HepG2 (cell line): ENCODE measurements around the gene SOBP. TPM values are rescaled to one million over a fixed set of nuclear protein-coding genes. Genes with fewer than 3 reads are reported as not detected.
A peak's percentile ranks its signal among the peaks of the same experiment; 100 is the strongest.

ENCODE experiments used
- CBX2 ChIP-seq, 2 experiments: fragments of 200-600 bp in 1 of 2; sonication (generic); formaldehyde crosslinking in 1 of 2; IDR thresholded peaks; 2 replicates each; pipeline versions ENCODE4 v1.7.0 to v1.8.1; 2018 to 2022; ENCODE audit warnings: low read depth in 2 of 2, low read length in 1 of 2, mild to moderate bottlenecking in 1 of 2, missing genetic modification reagents in 1 of 2
- HNRNPK ChIP-seq: fragments of 200-400 bp; formaldehyde crosslinking; IDR thresholded peaks from 2 replicates; pipeline ENCODE4 v1.6.1; 2018; ENCODE audit warnings: low read length, low read depth, moderate library complexity, mild to moderate bottlenecking; ENCODE audit not compliant: poor library complexity, severe bottlenecking
- KLF16 ChIP-seq, 2 experiments: sonication (generic) in 1 of 2; formaldehyde crosslinking in 1 of 2; IDR thresholded peaks; 2 replicates each; pipeline versions ENCODE4 v1.6.1 to v1.8.0; 2016 to 2023; ENCODE audit warnings: missing genetic modification reagents in 2 of 2, missing compliant biosample characterization in 1 of 2
- MYC ChIP-seq: sonication (generic); formaldehyde crosslinking; IDR thresholded peaks from 2 replicates; pipeline ENCODE4 v1.9.0; 2021; ENCODE audit warnings: missing genetic modification reagents, borderline replicate concordance
- POLR2A ChIP-seq, 2 experiments: IDR thresholded peaks; 2 replicates each; pipeline ENCODE4 v1.6.1; 2011; ENCODE audit warnings: low read depth in 2 of 2, low read length in 2 of 2, mild to moderate bottlenecking in 1 of 2, moderate library complexity in 1 of 2; ENCODE audit not compliant: insufficient read depth in 1 of 2
- POLR2G ChIP-seq: fragments of 200-400 bp; formaldehyde crosslinking; IDR thresholded peaks from 2 replicates; pipeline ENCODE4 v1.6.1; 2018; ENCODE audit warnings: mild to moderate bottlenecking, low read depth, low read length, moderate library complexity
- SP5 ChIP-seq: IDR thresholded peaks from 2 replicates; pipeline ENCODE4 v1.6.1; 2016; ENCODE audit warnings: low read depth, borderline replicate concordance
- ZKSCAN1 ChIP-seq: fragments of 150-350 bp; IDR thresholded peaks from 2 replicates; pipeline ENCODE4 v1.6.1; 2014; ENCODE audit warnings: low read length
- ZNF143 ChIP-seq: sonication (generic); formaldehyde crosslinking; IDR thresholded peaks from 2 replicates; pipeline ENCODE4 v1.4.0; 2020; ENCODE audit warnings: missing genetic modification reagents
- ZNF335 ChIP-seq: sonication (generic); formaldehyde crosslinking; IDR thresholded peaks from 2 replicates; pipeline ENCODE4 v1.4.0; 2020; ENCODE audit warnings: missing genetic modification reagents
- ZNF468 ChIP-seq: sonication (generic); formaldehyde crosslinking; IDR thresholded peaks from 2 replicates; pipeline ENCODE4 v1.8.0; 2022; ENCODE audit warnings: mild to moderate bottlenecking, moderate library complexity, missing genetic modification reagents
- ZNF563 ChIP-seq: sonication (generic); formaldehyde crosslinking; IDR thresholded peaks from 2 replicates; pipeline ENCODE4 v1.8.0; 2022; ENCODE audit warnings: mild to moderate bottlenecking, moderate library complexity, missing genetic modification reagents
- polyA plus RNA-seq, 8 experiments: library from polyadenylated mRNA; depleted of rRNA in 3 of 8; stranded (reverse) in 7 of 8; unstranded in 1 of 8; fragments of >200 nt; fragmentation: Illumina TruSeq in 4 of 8; extraction: Trizol in 4 of 8; gene quantifications; 2 replicates each; pipeline versions ENCODE4 v1.2.1 to v1.2.3, GENCODE V29; 2011 to 2016; ENCODE audit warnings: low read depth in 4 of 8, missing spikeins in 1 of 8, mixed read lengths in 1 of 8; ENCODE audit not compliant: insufficient read depth in 1 of 8
- total RNA-seq, 5 experiments: library from RNA; depleted of rRNA; stranded (reverse); fragments of >200 nt; fragmentation: Illumina TruSeq; extraction: Trizol; gene quantifications; 2 replicates each; pipeline ENCODE4 v1.2.3, GENCODE V29; 2016; ENCODE audit warnings: low read depth in 1 of 5
- TF ChIP-seq, protein P1 (sequence below): sonication (generic); formaldehyde crosslinking; IDR thresholded peaks from 2 replicates; pipeline ENCODE4 v1.5.0; 2020; ENCODE audit warnings: mild to moderate bottlenecking, missing genetic modification reagents, borderline replicate concordance
- TF ChIP-seq, protein P2 (sequence below): sonication (generic); formaldehyde crosslinking; IDR thresholded peaks from 2 replicates; pipeline ENCODE4 v1.5.0; 2020; ENCODE audit warnings: missing genetic modification reagents
- TF ChIP-seq, protein P3 (sequence below): sonication (generic); formaldehyde crosslinking; IDR thresholded peaks from 2 replicates; pipeline ENCODE4 v1.4.0; 2020; ENCODE audit warnings: missing genetic modification reagents
- TF ChIP-seq, protein P4 (sequence below): sonication (generic); formaldehyde crosslinking; IDR thresholded peaks from 2 replicates; pipeline ENCODE4 v1.8.1; 2023; ENCODE audit warnings: mild to moderate bottlenecking, moderate library complexity, missing genetic modification reagents

Gene SOBP
- total and polyA plus RNA-seq, 2 of the 13 experiments (the other 11 are each of a cell fraction or from before 2014, with no cell fraction given): 1.5 to 6.9 TPM

DNA sequence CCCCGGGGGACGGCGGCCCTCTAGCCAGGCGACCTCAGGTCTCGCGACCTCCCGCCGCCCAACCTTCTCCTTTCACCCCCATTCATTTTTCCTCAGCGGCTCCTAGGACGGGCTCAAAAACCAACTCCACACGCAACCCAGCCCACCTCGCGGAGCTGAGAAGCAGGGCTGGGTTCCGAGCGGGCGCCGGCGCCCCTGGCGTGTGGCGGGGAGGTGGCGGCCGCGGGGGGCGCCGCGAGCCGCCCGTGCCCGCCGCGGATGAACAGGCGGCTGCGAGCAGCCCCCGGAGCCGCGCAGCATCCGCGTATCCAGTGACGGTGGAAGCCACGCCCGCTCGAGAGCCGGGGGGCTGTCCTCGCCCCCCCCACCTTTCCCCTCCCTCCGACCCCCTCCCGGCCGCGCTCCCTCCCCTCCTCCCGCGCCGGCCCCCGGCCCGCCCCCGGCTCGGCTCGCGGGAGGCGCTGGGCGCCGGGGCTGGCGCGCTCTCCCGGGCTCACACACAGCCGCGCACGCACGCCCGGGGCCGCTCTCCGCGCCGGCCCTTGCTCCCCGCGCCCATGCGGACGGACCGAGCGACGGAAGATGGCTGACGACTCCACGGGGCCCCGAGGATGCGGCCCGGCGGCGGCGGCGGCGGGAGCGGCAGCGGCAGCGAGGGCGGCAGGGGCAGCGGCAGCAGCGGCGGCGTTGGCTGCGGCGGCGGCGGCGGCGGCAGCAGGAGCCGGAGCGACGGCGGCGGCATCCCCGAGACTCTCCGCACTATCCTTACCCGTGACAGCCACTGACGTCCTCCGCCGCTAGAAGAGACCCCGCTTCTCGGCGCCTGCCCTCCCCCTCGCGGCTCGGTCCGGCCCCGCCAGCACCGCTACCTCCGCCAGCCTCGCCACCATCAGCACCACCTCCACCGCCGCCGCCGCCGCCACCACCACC, at the start of gene SOBP (continued):
- TF ChIP-seq, protein P1, sequence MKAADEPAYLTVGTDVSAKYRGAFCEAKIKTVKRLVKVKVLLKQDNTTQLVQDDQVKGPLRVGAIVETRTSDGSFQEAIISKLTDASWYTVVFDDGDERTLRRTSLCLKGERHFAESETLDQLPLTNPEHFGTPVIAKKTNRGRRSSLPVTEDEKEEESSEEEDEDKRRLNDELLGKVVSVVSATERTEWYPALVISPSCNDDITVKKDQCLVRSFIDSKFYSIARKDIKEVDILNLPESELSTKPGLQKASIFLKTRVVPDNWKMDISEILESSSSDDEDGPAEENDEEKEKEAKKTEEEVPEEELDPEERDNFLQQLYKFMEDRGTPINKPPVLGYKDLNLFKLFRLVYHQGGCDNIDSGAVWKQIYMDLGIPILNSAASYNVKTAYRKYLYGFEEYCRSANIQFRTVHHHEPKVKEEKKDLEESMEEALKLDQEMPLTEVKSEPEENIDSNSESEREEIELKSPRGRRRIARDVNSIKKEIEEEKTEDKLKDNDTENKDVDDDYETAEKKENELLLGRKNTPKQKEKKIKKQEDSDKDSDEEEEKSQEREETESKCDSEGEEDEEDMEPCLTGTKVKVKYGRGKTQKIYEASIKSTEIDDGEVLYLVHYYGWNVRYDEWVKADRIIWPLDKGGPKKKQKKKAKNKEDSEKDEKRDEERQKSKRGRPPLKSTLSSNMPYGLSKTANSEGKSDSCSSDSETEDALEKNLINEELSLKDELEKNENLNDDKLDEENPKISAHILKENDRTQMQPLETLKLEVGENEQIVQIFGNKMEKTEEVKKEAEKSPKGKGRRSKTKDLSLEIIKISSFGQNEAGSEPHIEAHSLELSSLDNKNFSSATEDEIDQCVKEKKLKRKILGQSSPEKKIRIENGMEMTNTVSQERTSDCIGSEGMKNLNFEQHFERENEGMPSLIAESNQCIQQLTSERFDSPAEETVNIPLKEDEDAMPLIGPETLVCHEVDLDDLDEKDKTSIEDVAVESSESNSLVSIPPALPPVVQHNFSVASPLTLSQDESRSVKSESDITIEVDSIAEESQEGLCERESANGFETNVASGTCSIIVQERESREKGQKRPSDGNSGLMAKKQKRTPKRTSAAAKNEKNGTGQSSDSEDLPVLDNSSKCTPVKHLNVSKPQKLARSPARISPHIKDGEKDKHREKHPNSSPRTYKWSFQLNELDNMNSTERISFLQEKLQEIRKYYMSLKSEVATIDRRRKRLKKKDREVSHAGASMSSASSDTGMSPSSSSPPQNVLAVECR (CRISPR knock-in tag): 0 out of 2 replicates have a peak, but pooled peaks have one; percentile 4
- 0 out of 4 replicates have a peak, but pooled peaks of 1 of the 2 experiments have one; percentile 2 for TF ChIP-seq KLF16 (CRISPR knock-in tag; IDR thresholded peaks at IDR 0.05)
- 0 out of 2 replicates have a peak, but pooled peaks have one; percentile 25 for TF ChIP-seq ZNF563
- TF ChIP-seq CBX2 (IDR thresholded peaks at IDR 0.05; ENCODE audit: low read depth, low read length): no peak
- TF ChIP-seq CBX2 (CRISPR knock-in tag; IDR thresholded peaks at IDR 0.05; ENCODE audit: low read depth): no peak
- peak; percentile 69 for TF ChIP-seq HNRNPK
- TF ChIP-seq SP5 (CRISPR knock-in tag): no peak
- no peak for TF ChIP-seq ZNF335 (CRISPR knock-in tag)
- TF ChIP-seq POLR2A (IDR thresholded peaks at IDR 0.05; ENCODE audit: insufficient read depth in 1 of 2, low read depth in 2 of 2, low read length in 2 of 2): peak in 1 of 2 experiments; percentile 60; a peak in 2 of 4 replicates
- TF ChIP-seq ZNF468 (CRISPR knock-in tag): no peak
- no peak for TF ChIP-seq ZNF143 (CRISPR knock-in tag)
- TF ChIP-seq MYC: peak; percentile 19; the same call in 1 of the 2 replicates
- TF ChIP-seq, protein P2, sequence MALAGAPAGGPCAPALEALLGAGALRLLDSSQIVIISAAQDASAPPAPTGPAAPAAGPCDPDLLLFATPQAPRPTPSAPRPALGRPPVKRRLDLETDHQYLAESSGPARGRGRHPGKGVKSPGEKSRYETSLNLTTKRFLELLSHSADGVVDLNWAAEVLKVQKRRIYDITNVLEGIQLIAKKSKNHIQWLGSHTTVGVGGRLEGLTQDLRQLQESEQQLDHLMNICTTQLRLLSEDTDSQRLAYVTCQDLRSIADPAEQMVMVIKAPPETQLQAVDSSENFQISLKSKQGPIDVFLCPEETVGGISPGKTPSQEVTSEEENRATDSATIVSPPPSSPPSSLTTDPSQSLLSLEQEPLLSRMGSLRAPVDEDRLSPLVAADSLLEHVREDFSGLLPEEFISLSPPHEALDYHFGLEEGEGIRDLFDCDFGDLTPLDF (CRISPR knock-in tag): no peak
- TF ChIP-seq, protein P3, sequence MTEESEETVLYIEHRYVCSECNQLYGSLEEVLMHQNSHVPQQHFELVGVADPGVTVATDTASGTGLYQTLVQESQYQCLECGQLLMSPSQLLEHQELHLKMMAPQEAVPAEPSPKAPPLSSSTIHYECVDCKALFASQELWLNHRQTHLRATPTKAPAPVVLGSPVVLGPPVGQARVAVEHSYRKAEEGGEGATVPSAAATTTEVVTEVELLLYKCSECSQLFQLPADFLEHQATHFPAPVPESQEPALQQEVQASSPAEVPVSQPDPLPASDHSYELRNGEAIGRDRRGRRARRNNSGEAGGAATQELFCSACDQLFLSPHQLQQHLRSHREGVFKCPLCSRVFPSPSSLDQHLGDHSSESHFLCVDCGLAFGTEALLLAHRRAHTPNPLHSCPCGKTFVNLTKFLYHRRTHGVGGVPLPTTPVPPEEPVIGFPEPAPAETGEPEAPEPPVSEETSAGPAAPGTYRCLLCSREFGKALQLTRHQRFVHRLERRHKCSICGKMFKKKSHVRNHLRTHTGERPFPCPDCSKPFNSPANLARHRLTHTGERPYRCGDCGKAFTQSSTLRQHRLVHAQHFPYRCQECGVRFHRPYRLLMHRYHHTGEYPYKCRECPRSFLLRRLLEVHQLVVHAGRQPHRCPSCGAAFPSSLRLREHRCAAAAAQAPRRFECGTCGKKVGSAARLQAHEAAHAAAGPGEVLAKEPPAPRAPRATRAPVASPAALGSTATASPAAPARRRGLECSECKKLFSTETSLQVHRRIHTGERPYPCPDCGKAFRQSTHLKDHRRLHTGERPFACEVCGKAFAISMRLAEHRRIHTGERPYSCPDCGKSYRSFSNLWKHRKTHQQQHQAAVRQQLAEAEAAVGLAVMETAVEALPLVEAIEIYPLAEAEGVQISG: 0 out of 2 replicates have a peak, but pooled peaks have one; percentile 6
- TF ChIP-seq, protein P4, sequence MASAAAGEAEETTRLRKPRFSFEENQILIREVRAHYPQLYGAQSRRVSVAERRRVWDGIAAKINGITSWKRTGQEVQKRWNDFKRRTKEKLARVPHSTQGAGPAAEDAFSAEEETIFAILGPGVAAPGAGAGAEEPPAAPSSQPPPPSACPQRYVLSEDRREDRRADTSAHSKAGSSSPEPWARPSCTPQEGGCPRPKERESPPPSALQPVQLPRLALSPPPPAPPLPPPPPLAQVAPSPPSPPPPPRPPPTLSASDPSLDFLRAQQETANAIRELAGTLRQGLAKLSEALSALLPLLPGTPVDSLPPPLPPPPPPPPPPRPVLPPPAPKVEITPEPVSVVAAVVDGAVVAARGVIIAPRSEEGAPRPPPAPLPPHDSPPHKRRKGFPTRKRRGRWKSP (CRISPR knock-in tag): 0 out of 2 replicates have a peak, but pooled peaks have one; percentile 21
- peak; percentile 42; the same call in 1 of the 2 replicates for TF ChIP-seq POLR2G
- TF ChIP-seq ZKSCAN1: no peak
